ENCODE measurements around the gene FAM227A. TPM values are rescaled to one million over a fixed set of nuclear protein-coding genes. Genes with fewer than 3 reads are reported as not detected.

Gene FAM227A
- total RNA-seq, 1 experiment from 2014 or later = 0.33 TPM

- DNase-seq (ENCODE audit: low spot score) = no peak
Observed at GRCh38 chr22:38540701-38541100, 115.5 kb downstream of the FAM227A start.

- DNase-seq (ENCODE audit: low spot score) = no peak
Observed at GRCh38 chr22:38531251-38531938, 124.8 kb downstream of the FAM227A start.

Other genes starting within 250 kb of the FAM227A start
- 0.60 and 1.1 TPM in 2 replicates for gene KCNJ4, start 201.2 kb downstream of the FAM227A start, total RNA-seq (2014; rRNA removed; shearing (Covaris generic))
- 52.2 and 72.8 TPM in 2 replicates for gene KDELR3, start 188.3 kb downstream of the FAM227A start, total RNA-seq (2014; rRNA removed; shearing (Covaris generic))
- 128 and 155 TPM in 2 replicates for gene DDX17, start 150.1 kb downstream of the FAM227A start, total RNA-seq (2014; rRNA removed; shearing (Covaris generic))
- 0.14 and 3.7 TPM in 2 replicates for gene DMC1, start 86.2 kb downstream of the FAM227A start, total RNA-seq (2014; rRNA removed; shearing (Covaris generic))
- 20.4 and 25.0 TPM in 2 replicates for gene CBY1, start 246 bp upstream of the FAM227A start, total RNA-seq (2014; rRNA removed; shearing (Covaris generic))
- gene TOMM22, start 25.6 kb upstream of the FAM227A start, total RNA-seq (2014; rRNA removed; shearing (Covaris generic)) = 90.7 and 97.3 TPM in 2 replicates
- gene JOSD1, start 44.6 kb upstream of the FAM227A start, total RNA-seq (2014; rRNA removed; shearing (Covaris generic)) = 40.7 and 52.1 TPM in 2 replicates
- gene GTPBP1, start 49.6 kb upstream of the FAM227A start, total RNA-seq (2014; rRNA removed; shearing (Covaris generic)) = 12.1 and 12.9 TPM in 2 replicates
- 42.0 and 57.2 TPM in 2 replicates for gene SUN2, start 99.6 kb upstream of the FAM227A start, total RNA-seq (2014; rRNA removed; shearing (Covaris generic))
- gene DNAL4, start 137.8 kb upstream of the FAM227A start, total RNA-seq (2014; rRNA removed; shearing (Covaris generic)) = 6.4 and 6.6 TPM in 2 replicates
- gene NPTXR, start 187.6 kb upstream of the FAM227A start, total RNA-seq (2014; rRNA removed; shearing (Covaris generic)) = 3.1 and 4.1 TPM in 2 replicates
- 19.6 and 21.5 TPM in 2 replicates for gene CBX6, start 215.8 kb upstream of the FAM227A start, total RNA-seq (2014; rRNA removed; shearing (Covaris generic))

Measured in H4 (cell line).